ENCODE data around the gene HPCA. TPM values are rescaled to one million over a fixed set of nuclear protein-coding genes. Genes with fewer than 3 reads are reported as not detected.

HPCA gene
- total RNA-seq, 4 donors from 2014 or later = 0.88 TPM; not detected in 3

GRCh38 chr1:32861904-32862695, 24.2 kb upstream of the HPCA start:
- TF ChIP-seq CTCF (IDR thresholded peaks at IDR 0.05; ENCODE audit: low read depth) = no peak

GRCh38 chr1:32863218-32863880, 22.9 kb upstream of the HPCA start:
- TF ChIP-seq CTCF (IDR thresholded peaks at IDR 0.05; ENCODE audit: low read depth) = no peak

- no peak for TF ChIP-seq CTCF (IDR thresholded peaks at IDR 0.05; ENCODE audit: low read depth)
These were observed 22.4 kb upstream of the HPCA start for GRCh38 chr1:32863881-32864245.

GRCh38 chr1:32864375-32865019, 21.8 kb upstream of the HPCA start:
- no peak for TF ChIP-seq CTCF (IDR thresholded peaks at IDR 0.05; ENCODE audit: low read depth)

- TF ChIP-seq CTCF (IDR thresholded peaks at IDR 0.05; ENCODE audit: low read depth) = no peak
These were observed 20.5 kb upstream of the HPCA start for GRCh38 chr1:32865639-32866405.

- no peak for TF ChIP-seq CTCF (IDR thresholded peaks at IDR 0.05; ENCODE audit: low read depth)
These were observed 19.1 kb upstream of the HPCA start for GRCh38 chr1:32867151-32867550.

Measured in subcutaneous adipose tissue (tissue), 4 donors.